GM03348 (cell line): ENCODE measurements around the gene NRXN2.
"Not testable (repeated sequence)": the region's sequence is repeated elsewhere in the genome, so short reads cannot be mapped to it uniquely, and the experiment has no call there.

ENCODE experiments used
- DNase-seq: peaks from one replicate; pipeline ENCODE4 v3.0.0; 2012; ENCODE audit warnings: low spot score

NRXN2 gene

DNA sequence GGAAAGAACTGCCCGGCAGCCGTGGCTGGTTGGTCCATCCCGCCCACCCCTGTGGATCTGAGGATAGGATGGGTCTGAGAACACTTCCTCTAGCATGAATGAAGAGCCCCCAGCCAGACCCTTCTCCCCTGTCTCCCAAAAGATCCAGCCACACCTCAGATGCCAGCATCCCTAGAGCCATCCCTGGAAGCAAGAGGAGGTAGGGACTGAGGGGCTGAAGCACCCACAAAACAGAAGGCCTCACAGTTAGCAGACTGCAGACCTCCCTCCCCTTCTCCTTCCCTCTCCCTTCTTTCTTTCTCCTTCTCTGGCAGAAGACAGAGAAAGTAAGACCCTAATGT is 1.7 kb downstream of the NRXN2 start:
- DNase-seq: no peak

DNA sequence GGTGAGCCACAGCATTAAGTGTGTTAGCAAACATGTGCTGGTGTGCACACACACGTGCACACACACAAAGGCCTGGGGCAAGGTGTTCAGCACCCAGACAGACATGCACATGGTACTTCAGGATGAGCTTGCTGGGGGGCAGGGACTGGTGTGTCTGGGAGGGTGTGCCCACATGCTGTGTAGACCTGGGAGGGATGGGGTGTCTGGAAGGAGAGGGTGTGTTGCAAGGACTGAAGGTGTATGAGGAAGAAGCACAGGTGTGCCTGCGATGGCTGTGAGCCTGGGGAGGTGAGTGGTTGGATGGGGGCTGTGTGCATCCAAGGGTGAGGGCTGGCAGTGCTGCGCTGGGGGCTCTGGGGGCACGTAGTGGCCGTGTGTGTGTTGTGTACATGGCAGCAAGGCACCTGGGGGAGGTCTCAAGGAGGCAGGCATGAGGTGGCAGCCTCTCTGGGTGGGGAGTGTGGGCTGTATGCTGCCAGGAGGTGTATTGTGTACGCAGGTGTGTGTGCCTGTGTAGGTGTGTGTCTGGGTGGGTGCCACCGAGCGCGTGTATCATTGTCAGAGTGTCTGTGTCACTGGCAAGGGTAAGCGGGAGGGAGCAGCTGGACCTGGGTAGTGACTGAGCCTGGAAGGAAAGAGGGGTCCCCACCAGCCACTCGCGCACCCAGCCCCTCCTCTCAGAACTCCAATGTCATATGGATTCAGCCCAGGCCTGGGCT is 2.2 kb downstream of the NRXN2 start:
- DNase-seq: no peak

DNA sequence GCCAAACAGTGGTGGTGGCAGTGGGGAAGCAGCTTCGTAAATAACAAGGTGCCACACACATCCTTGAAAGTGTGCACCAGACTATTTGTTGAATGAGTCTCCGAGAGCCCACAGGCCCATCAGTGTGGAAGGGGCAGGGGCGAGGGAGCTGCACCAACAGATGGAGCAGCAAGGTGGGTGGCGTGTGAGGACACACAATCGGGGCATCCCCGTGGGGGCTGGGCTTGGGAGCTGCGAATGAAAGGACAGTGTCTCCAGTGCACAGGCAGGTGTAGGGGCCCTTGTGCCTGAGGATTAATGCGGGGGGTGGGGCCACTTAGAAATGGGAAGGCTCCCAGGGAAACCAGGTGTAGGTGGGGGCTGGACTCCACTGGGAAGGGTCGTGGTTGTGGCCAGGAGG is 2.8 kb downstream of the NRXN2 start:
- DNase-seq: no peak

DNA sequence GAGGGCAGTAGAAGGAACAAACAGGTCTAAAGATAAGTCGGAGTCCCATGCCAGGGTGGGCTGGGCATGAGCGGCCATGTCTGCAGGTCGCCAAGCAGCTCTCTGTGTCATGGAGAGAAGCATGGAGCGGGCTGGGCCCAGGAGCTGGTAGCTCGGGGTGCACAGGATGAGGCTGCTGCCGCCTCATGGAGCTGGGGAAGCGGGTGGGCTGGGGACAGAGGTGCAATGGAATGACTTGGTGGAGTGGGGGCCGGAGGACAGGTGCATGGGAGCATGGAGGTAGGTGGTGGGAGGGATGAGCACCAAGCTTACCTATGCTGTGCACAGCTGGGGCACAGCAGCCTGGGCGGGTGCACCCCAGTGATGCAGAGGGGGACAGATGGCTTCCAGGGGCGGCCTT is 3.6 kb downstream of the NRXN2 start:
- DNase-seq: no peak

DNA sequence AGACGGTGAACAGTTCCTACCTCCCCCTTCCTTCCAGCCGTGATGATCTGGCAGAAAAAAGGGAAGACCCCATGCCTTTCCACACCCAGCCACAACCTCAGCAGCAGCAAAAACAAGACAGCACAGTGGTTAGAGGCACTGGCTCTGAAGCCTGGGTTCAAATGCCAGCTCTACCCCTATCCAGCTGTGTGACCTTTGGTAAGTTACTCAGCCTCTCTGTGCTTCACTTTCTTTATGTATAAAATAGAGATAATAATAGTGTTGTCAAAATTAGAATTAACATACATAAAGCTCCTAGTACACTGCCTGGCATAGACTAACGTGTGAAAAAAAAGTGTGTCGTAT is 4.2 kb downstream of the NRXN2 start:
- DNase-seq: no peak

DNA sequence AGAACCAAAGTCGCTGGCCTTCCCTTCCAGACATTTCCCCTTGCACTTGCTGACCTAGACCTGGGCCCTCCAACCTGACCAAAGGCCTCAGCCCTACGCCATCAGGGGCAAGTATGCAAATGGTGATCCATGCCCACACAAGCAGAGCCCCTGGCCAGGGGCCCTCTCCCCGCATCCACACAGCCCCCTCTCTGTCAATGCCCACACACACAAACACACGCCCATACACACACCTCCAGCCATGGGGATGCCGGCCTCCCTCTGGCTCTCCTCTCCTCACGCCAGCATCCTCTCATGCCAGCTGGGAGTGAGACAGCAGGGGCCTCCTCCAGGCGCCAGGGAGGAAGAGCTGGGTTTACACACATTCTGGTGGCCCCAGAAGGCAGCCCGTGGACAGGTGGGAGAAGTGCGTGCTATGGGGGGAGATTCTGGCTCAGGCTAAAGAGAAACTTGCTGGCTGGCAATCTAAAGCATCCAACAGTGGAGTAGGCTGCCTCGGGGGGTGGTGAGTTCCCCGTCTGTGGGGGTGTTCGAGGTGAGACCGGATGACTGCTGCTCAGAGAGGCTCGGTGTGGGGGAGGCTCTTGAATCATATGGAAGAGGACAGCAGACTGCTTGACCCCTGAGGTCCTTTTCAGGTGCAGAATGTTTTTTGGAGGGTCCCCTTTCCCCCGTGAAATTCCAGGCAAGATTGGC is 4.8 kb downstream of the NRXN2 start:
- no peak for DNase-seq

DNA sequence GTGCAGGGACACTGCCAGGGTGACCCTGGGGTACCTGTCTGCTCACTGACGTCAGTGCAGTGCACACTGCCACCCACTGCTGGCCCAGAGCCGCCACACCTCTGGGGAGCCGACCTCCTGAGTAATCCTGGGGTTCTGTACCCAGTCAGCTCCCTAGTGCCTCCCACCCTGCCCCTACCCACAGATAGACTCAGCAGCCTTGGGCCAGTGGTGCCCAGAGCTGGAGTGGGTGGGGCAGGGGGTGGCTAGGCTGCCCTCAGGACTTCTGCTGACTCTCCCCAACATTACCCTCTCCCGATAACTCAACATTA is 5.8 kb downstream of the NRXN2 start:
- DNase-seq: no peak

DNA sequence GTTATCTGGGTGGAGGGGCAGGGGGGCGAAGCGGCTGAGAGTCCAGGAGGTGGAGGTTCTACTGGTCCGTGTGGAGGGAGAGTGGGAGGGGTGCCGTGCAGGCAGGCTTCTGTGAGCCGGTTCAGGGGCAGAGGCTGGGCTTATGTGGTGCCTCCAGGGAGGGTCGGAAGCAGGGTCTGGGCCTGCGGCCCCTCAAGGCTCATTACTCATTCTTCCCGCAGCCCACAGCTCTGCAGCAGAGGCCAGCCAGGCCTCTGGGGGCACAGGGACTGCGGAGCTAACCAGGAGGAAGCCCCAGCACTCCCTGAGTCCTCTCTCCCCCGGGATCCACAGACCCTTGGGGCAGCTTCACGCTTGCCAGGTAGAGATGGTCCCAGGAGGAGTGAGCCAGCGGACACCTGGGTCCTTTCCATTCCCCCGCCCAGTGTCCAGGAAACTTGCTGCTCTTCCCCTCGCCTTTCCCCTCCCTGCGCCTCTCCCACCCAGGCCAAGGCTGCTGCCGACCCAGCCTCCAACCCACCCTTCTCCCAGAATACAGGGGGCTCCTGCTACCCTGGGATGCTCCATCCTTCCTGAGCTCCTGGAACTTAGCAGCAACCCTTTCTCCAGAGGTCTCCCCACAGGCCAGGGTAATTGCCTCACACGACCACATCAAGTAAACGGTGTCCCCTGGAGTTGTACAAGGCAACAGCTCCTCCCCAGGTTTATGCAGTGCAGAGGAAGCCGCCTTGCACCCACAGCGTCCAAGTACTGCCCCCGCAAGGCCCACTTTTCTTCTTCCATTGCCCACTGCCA is 6.3 kb downstream of the NRXN2 start:
- no peak for DNase-seq

DNA sequence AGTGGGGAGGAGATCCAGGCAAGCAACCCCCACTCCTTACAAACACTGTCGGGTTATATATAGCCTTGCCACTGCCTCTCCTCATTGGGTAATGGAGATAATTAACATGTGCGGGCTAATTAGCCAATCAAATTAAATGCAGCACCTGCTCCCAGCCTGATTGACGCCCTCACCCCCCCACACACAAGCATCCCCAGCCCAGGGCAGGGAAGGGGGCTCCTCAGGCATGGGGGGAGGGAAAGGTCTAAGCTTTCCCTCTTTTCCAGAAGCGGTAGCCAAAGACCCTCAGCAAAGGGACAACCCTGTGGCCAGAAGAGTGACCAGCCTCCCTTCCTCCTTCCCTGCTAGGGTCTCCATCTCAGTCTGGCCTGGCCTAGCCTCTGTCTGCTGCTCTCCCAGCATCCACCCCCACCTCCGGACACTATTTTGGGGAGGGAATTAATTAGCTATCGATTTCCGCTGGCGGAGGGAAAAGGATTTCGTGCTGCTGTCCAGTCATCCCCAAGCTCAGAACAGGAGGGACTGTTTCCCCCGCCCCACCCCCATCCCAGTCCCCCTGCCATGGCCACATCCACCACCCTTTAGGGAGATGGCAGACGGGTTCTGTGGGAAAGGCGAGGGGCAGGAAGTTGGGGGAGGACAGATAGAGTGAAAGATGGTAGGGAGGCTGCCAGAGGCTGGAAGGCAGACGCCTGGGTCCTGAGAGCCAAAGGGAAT is 7.1 kb downstream of the NRXN2 start:
- DNase-seq: no peak

DNA sequence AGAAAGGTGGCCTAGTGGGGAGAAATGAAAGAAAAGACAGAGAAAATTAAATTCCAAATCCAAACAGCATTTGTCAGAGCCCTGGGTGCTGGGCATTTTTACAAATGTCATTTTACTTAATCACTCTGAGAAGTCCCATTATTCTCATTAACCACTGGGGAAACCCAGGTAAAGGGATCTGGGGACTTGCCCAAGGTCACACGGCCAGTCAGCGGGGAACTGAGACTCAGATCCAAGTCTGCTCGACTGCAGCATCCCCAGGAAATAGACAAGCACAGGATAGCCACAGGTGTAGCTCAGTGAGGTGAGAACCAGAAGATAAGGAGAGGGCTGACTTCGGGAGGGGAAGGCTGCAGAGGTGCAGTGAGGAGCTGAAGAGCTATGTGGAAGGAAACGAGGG is 7.9 kb downstream of the NRXN2 start:
- no peak for DNase-seq

DNA sequence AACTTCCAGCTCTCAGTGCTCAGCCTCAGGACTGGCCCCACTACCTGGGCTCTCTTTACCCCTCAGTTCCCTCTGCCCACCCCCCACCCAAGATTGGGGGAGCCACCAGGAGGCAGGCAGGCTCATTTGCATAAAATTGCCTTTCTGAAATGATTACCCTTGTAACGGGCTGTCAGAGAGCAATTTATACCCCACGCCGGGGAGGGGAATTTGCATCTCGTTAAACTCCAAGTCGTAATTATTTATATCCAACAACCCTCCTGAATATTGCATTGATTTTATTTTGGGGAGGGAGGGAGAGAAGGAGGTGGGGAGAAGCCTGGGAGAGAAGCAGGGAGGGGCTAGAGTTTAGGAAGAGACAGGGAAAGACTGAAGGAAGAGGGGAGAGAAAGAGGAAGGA is 8.3 kb downstream of the NRXN2 start:
- no peak for DNase-seq

DNA sequence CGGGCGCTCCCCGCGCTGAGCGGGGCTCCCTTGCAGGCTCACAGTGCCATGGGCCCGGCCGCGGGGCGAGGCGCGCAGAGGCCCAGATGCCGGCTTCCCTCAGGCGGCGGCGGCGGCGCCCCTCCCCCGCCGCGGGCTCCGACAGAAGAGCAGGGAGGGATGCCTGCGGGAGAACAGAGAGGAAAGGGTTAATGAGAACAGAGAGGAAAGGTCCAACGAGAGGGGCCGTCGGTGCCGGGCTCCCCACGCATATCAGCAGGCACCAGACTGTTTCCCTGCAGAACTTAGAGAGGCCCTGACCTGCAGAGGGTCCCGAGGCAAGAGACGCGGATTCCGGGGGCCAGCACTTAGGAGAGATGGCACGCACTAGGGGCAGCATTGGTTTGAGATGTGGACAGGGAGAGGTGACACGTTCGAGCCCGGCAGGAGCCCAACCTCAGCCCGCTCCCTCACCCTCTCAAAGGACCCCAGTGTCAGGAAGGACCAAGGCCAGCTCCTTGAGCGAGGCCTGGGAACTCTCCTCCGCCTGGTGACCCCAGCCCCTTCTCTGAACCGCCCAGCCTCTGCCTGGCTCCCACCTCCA is 9.1 kb downstream of the NRXN2 start:
- DNase-seq: no peak

DNA sequence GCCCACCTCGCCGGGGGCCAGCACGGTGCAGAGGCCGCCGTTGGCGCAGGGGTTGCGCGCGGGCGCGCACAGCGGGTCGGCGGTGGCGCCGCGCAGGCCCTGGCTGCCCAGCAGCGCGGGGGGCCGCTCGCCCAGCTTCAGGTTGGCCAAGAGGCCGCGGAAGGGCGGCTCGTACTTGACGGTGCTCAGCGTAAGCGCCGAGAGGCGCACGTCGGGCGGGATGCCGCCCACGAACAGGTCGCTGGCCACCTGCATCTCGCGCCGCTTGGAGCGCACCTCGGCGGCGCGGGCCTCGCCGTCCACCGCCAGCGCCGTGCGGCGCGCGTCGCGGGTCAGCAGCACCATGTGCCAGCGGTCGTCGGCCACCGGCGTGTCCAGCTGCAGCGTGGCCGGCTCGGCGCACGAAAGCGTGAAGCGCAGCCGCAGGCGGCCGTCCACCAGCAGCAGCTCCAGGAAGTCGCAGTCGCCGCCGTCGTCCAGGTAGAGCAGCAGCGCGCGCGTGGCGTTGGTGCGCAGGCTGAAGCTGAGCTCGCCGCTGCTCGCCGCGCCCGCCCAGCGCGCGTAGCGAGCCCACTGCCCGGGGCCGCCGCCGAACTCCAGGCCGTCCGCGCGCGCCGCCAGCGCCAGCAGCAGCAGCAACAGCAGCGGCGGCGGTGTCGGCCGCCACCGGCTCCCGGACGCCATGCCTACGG is 9.8 kb downstream of the NRXN2 start:
- peak; percentile 28 for DNase-seq

DNA sequence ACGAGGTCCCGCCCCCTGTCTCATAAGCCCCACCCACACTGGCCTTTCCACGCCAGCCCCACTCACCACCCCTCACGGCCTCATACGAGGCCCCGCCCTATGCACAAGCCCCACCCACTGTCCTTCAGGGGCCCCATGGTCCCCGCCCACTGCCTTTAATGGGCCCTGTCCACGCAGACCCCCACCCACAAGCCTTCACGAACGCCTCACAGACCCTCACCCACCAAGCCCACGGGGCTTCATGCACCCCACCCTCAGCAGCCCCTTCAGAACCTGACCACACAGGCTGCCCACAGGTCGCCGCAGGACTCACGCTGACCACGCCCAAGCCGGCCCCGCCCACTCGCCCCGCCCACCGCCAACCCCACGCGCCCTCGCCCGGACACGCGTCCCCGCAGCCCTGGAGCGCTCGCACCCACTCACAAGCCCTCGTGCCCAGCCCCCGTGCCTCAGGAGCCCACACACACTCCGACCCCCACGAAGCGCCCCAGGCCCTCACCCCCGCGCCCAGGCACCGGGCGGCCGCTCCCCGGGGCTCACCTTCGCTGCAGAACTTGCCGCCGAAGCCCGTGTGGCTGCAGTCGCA is 10.5 kb downstream of the NRXN2 start:
- DNase-seq: no peak

DNA sequence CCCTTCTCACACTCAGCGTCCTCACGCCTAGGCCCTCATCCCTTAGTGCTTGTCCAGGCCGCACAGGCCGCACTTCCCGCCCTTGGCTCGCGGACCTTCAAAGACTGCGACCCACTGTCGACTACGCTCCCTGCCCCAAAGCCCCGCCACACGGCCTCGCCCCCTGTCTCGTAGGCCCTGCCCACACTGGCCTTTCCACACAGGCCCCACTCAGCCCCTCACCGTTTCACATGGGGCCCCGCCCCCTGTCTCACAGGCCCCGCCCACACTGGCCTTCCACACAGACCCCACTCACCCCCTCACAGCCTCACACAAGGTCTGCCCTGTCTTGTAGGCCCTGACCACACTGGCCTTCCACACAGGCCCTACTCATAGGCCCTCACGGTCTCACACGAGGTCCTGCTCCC is 11.0 kb downstream of the NRXN2 start:
- no peak for DNase-seq

DNA sequence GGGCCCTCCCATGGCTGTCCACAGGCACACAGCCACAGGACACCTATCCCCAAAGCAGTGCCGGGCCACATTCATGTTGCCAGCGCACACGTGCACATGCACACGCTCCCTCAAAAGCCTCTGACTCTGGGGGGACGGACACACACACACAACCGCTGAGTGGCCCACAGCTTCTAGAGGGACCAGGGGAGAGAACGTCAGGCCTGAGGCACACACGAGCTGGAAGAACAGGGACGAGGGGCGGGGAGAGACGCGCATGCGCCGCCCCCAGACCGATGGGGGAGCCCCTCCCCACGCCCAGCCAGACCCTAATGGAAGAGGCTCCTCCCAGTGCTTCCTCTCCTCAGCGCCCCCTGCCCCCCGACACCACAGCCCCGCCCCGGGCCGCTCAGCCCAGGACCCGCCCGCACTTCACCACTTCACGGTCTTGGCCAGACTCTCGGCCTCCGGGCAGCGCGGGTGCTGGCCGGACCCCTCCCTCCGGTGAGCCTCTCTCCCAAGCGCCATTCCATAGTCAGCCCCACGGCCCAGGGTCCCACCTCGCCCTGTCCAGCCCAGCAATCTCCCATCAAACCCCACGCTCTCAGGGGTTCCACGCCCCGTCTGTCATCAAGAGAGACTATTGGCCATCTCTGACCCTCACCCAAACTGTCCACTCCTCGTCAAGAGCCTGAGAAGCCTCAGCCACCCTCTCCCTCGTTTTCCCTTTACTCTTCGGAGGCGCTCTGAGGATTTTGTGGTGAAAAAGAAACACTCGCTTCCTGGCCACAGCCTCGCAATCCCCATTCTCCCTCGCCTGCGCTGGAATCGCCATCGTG is 11.7 kb downstream of the NRXN2 start:
- DNase-seq: no peak

DNA sequence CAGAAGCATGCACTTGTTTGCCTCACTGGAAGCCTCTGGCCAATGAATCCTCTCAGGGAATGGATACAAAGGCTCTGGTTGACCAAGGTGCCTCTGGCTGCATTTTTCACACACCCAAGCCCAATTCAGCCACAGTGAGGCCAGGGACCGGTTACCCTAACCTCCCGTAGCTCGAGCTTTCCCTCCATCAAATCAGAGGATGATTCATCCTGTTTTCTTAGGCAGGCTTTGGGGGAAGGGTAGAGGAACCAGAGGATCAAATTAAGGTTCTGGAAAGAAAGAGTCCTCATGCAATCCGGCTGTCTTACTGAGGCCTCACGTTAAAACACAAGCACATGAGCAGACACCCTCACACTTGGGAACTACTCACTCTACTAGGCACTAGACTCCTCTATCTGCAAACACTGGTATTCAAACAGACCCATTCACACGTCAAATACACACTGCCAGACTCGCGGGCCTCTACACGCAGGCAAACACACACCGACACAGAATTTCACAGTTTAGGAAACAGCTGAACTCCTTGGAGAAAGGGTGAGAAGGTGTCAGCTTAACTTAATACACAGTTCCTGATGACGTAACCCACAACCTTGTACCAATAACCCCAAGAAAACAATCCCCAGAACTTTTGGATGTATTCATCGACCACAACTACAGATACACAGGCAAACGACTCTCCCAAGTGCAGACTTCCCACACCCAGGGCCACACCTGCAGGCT is 12.4 kb downstream of the NRXN2 start:
- no peak for DNase-seq

DNA sequence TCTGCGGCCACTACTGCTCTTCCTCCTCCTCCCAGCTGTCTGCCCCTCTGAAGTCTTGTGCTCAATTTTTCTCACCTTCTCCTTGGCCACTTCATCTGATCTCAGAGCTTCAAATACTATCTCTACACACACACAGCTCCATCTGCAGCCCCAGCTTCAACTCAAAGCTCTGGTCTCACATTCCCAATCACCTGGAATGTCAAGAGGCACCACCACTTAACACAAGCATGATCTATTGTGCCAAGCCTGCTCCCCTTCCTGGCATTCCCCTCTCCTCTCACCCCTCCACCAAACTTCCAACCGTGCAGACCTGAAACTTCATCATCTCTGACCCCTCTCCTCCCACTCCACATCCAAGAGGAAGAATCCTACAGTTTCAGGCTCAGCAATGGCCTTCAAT is 17.5 kb downstream of the NRXN2 start:
- DNase-seq: no peak

DNA sequence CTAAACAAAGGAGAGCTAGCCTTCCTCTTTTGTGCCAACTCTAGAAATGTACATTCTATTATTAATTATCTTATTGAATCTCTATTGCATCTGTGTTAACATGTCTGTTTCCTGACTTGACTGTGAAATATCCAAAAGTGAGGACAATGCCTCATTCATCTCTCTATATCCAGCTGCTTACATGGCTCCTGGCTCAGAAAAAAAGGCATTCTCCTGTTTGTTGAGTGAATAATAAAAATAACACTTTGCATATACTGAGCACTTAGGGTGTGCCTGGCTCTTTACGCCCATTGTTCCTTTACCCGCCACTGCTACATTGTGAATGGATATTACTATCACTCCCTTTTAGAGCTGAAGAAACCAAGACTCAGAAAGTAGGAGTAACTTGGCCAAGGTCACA is 19.9 kb downstream of the NRXN2 start:
- no peak for DNase-seq

DNA sequence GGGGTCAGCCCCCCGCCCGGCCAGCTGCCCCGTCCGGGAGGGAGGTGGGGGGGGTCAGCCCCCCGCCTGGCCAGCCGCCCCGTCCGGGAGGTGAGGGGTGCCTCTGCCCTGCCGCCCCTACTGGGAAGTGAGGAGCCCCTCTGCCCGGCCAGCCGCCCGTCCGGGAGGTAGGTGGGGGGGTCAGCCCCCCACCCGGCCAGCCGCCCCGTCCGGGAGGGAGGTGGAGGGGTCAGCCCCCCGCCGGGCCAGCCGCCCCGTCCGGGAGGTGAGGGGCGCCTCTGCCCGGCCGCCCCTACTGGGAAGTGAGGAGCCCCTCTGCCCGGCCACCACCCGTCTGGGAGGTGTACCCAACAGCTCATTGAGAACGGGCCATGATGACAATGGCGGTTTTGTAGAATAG is 21.0 kb downstream of the NRXN2 start:
- not testable (repeated sequence) for DNase-seq
